Effector CD8-positive, alpha-beta T cell (primary cell): Measurements from ENCODE around the gene HDAC3.
A peak's percentile ranks its signal among the peaks of the same experiment; 100 is the strongest.
"Not testable (repeated sequence)": the region's sequence is repeated elsewhere in the genome, so short reads cannot be mapped to it uniquely, and the experiment has no call there.

Experiments
- DNase-seq: peaks from one replicate; lab custom pipeline; 2025; lab: John Stamatoyannopoulos, UW

HDAC3 gene

GRCh38 chr5:141634720-141635119 is 1.9 kb downstream of the HDAC3 start:
- no peak for DNase-seq

GRCh38 chr5:141633871-141634561 is 2.6 kb downstream of the HDAC3 start:
- DNase-seq, result no peak

- no peak for DNase-seq
Observed at GRCh38 chr5:141632650-141633049, 4.0 kb downstream of the HDAC3 start.

- DNase-seq, result no peak
Observed at GRCh38 chr5:141630570-141631140, 6.0 kb downstream of the HDAC3 start.

GRCh38 chr5:141628175-141628788 is 8.4 kb downstream of the HDAC3 start:
- no peak for DNase-seq

- no peak for DNase-seq
Observed at GRCh38 chr5:141623611-141624010, 13.0 kb downstream of the HDAC3 start.

- DNase-seq, result no peak
Observed at GRCh38 chr5:141623186-141623585, 13.5 kb downstream of the HDAC3 start.

- DNase-seq, result peak; percentile 96
Observed at GRCh38 chr5:141618804-141619554, 17.7 kb downstream of the HDAC3 start, which contains the start of gene DIAPH1. Gene DIAPH1, minus strand, starts transcription at chr5:141619000. Its CDS starts 86 bp downstream, at chr5:141618914.

GRCh38 chr5:141618030-141618803 is 18.4 kb downstream of the HDAC3 start:
- peak; percentile 35 for DNase-seq

GRCh38 chr5:141617682-141618029 is 19.0 kb downstream of the HDAC3 start:
- DNase-seq, result no peak

GRCh38 chr5:141617128-141617527 is 19.5 kb downstream of the HDAC3 start:
- no peak for DNase-seq

GRCh38 chr5:141615991-141616720 is 20.5 kb downstream of the HDAC3 start:
- DNase-seq, result no peak

- no peak for DNase-seq
Observed at GRCh38 chr5:141613344-141613743, 23.3 kb downstream of the HDAC3 start.

GRCh38 chr5:141611289-141611688 is 25.4 kb downstream of the HDAC3 start:
- no peak for DNase-seq

- not testable (repeated sequence) for DNase-seq
Observed at GRCh38 chr5:141609921-141610320, 26.7 kb downstream of the HDAC3 start.

- no peak for DNase-seq
Observed at GRCh38 chr5:141609044-141609443, 27.6 kb downstream of the HDAC3 start.

- no peak for DNase-seq
Observed at GRCh38 chr5:141608557-141608956, 28.1 kb downstream of the HDAC3 start.

GRCh38 chr5:141608046-141608445 is 28.6 kb downstream of the HDAC3 start:
- no peak for DNase-seq

GRCh38 chr5:141605523-141606277 is 30.9 kb downstream of the HDAC3 start:
- DNase-seq, result peak; percentile 39
